H1 (cell line): ENCODE measurements around the gene CEP135. TPM values are rescaled to one million over a fixed set of nuclear protein-coding genes. Genes with fewer than 3 reads are reported as not detected.

Source experiments
- CTCF ChIA-PET: fragments of 300-600 bp; sonication (Branson Sonifier 250); formaldehyde crosslinking; loops from one replicate; lab custom pipeline; 2021; ENCODE audit not compliant: partially characterized antibody; lab: Charles Lee
- POLR2A ChIA-PET: fragments of 300-600 bp; sonication (Branson Sonifier 250); formaldehyde crosslinking; loops from one replicate; lab custom pipeline; 2021; ENCODE audit warnings: inconsistent platforms; ENCODE audit not compliant: partially characterized antibody; lab: Charles Lee
- DNase-seq, 2 experiments: peaks; one replicate each; pipeline versions ENCODE4 v3.0.0 to v3.0.0-alpha.2; 2010 to 2022; ENCODE audit warnings: low spot score in 2 of 2, low read depth in 1 of 2, mixed read lengths in 1 of 2
- FAIRE-seq: peaks from 2 replicates; lab custom pipeline; 2011; peaks lifted over from hg19 to GRCh38; lab: Jason Lieb, UNC
- H2AFZ ChIP-seq: 2 replicates; pipeline ENCODE4 v1.8.1; 2012; ENCODE audit warnings: low read length, inconsistent platforms
- H2AK5ac ChIP-seq: 2 replicates; pipeline ENCODE4 v1.6.1; 2013; ENCODE audit warnings: low read depth, low read length
- H2BK120ac ChIP-seq: replicated peaks from 2 replicates; pipeline ENCODE3; 2013; ENCODE audit warnings: low read depth, low read length, inconsistent platforms
- H2BK12ac ChIP-seq: 2 replicates; pipeline ENCODE4 v1.6.1; 2013; ENCODE audit warnings: low read depth, low read length
- H2BK15ac ChIP-seq: 2 replicates; pipeline ENCODE4 v1.6.1; 2013; ENCODE audit warnings: low read length
- H2BK20ac ChIP-seq: 2 replicates; pipeline ENCODE4 v1.6.1; 2013; ENCODE audit warnings: low read length
- H2BK5ac ChIP-seq: 2 replicates; pipeline ENCODE4 v1.6.1; 2013; ENCODE audit warnings: low read depth, low read length
- H3K14ac ChIP-seq: 2 replicates; pipeline ENCODE4 v1.6.1; 2013; ENCODE audit warnings: inconsistent platforms; ENCODE audit not compliant: insufficient read length
- H3K18ac ChIP-seq: 2 replicates; pipeline ENCODE4 v1.6.1; 2013; ENCODE audit warnings: low read length; ENCODE audit errors: extremely low read depth
- H3K23ac ChIP-seq: 2 replicates; pipeline ENCODE4 v1.6.1; 2013; ENCODE audit warnings: inconsistent platforms; ENCODE audit not compliant: insufficient read length
- H3K23me2 ChIP-seq: 2 replicates; pipeline ENCODE4 v1.6.1; 2013; ENCODE audit warnings: low read depth, low read length
- H3K27ac ChIP-seq: 2 replicates; pipeline ENCODE4 v1.6.1; 2011; ENCODE audit warnings: low read depth, low read length, inconsistent platforms
- H3K27me3 ChIP-seq, 4 experiments: replicated peaks in 1 of 4; 1 replicate in 1 of 4; 2 replicates in 3 of 4; pipeline versions ENCODE4 v1.6.1 to v1.8.1; 2011 to 2013; ENCODE audit warnings: low read length in 3 of 4, mild to moderate bottlenecking in 3 of 4, inconsistent platforms in 2 of 4, mixed read lengths in 2 of 4, moderate library complexity in 1 of 4; ENCODE audit not compliant: control insufficient read depth in 3 of 4, insufficient read depth in 3 of 4; ENCODE audit errors: extremely low read depth in 1 of 4
- H3K36me3 ChIP-seq, 4 experiments: 2 replicates each; pipeline versions ENCODE4 v1.6.1 to v1.8.1; 2011 to 2013; ENCODE audit warnings: mild to moderate bottlenecking in 4 of 4, low read length in 3 of 4, moderate library complexity in 2 of 4, control low read depth in 1 of 4, inconsistent platforms in 1 of 4; ENCODE audit not compliant: insufficient read depth in 4 of 4, control insufficient read depth in 2 of 4
- H3K4ac ChIP-seq: replicated peaks from 2 replicates; pipeline ENCODE3; 2013; ENCODE audit warnings: low read length, low read depth, mixed read lengths, inconsistent platforms; ENCODE audit not compliant: insufficient read length
- H3K4me1 ChIP-seq, 4 experiments: replicated peaks in 1 of 4; 1 replicate in 1 of 4; 2 replicates in 3 of 4; pipeline versions ENCODE4 v1.6.1 to v1.8.1; 2011 to 2013; ENCODE audit warnings: low read length in 3 of 4, inconsistent platforms in 2 of 4, mixed read lengths in 1 of 4; ENCODE audit not compliant: insufficient read depth in 4 of 4, control insufficient read depth in 3 of 4
- H3K4me2 ChIP-seq, 2 experiments: 2 replicates each; pipeline versions ENCODE4 v1.6.1 to v1.8.1; 2011 to 2013; ENCODE audit warnings: low read depth in 2 of 2, low read length in 2 of 2, control low read depth in 1 of 2, inconsistent platforms in 1 of 2, mild to moderate bottlenecking in 1 of 2; ENCODE audit not compliant: insufficient read depth in 1 of 2
- H3K4me3 ChIP-seq, 4 experiments: fragments of 200-600, 300-600 bp in 1 of 4; sonication (generic), shearing (Covaris generic), sonication (Bioruptor Twin) in 1 of 4; 2 replicates each; pipeline versions ENCODE4 v1.5.1 to v1.8.1; 2011 to 2016; ENCODE audit warnings: low read length in 4 of 4, low read depth in 3 of 4, control low read depth in 2 of 4, inconsistent platforms in 2 of 4, mild to moderate bottlenecking in 2 of 4, mixed read lengths in 1 of 4, moderate library complexity in 1 of 4; ENCODE audit not compliant: insufficient read depth in 2 of 4; ENCODE audit errors: extremely low read depth in 1 of 4
- H3K56ac ChIP-seq: replicated peaks from 2 replicates; pipeline ENCODE3; 2013; ENCODE audit warnings: low read depth, mild to moderate bottlenecking, mixed read lengths, low read length, inconsistent platforms; ENCODE audit not compliant: insufficient read length
- H3K79me1 ChIP-seq: 2 replicates; pipeline ENCODE4 v1.6.1; 2013; ENCODE audit warnings: low read depth, low read length, control low read depth
- H3K79me2 ChIP-seq, 2 experiments: 2 replicates each; pipeline versions ENCODE4 v1.6.1 to v1.8.1; 2012 to 2013; ENCODE audit warnings: low read length in 2 of 2, mild to moderate bottlenecking in 2 of 2, inconsistent platforms in 1 of 2; ENCODE audit not compliant: insufficient read depth in 2 of 2, control insufficient read depth in 1 of 2
- H3K9ac ChIP-seq, 4 experiments: replicated peaks in 1 of 4; 1 replicate in 1 of 4; 2 replicates in 3 of 4; pipeline versions ENCODE4 v1.6.1 to v1.8.1; 2011 to 2013; ENCODE audit warnings: low read depth in 3 of 4, low read length in 3 of 4, control low read depth in 2 of 4, mild to moderate bottlenecking in 2 of 4, moderate library complexity in 2 of 4, inconsistent platforms in 1 of 4; ENCODE audit errors: extremely low read depth in 1 of 4
- H3K9me3 ChIP-seq, 2 experiments: 2 replicates each; pipeline versions ENCODE4 v1.6.1 to v1.8.1; 2012 to 2013; ENCODE audit warnings: mild to moderate bottlenecking in 2 of 2, moderate library complexity in 2 of 2, control low read depth in 1 of 2, inconsistent platforms in 1 of 2, low read depth in 1 of 2, low read length in 1 of 2, mixed read lengths in 1 of 2; ENCODE audit not compliant: insufficient read depth in 2 of 2
- H4K20me1 ChIP-seq, 2 experiments: replicated peaks in 1 of 2; 2 replicates each; pipeline versions ENCODE3 to v1.8.1; 2011 to 2013; ENCODE audit warnings: inconsistent platforms in 2 of 2, low read length in 2 of 2, mild to moderate bottlenecking in 1 of 2; ENCODE audit not compliant: insufficient read depth in 2 of 2, control insufficient read depth in 1 of 2
- H4K5ac ChIP-seq: 2 replicates; pipeline ENCODE4 v1.6.1; 2013; ENCODE audit warnings: low read length, low read depth, mixed read lengths, inconsistent platforms; ENCODE audit not compliant: insufficient read length
- H4K8ac ChIP-seq: 2 replicates; pipeline ENCODE4 v1.8.0; 2013; ENCODE audit warnings: mild to moderate bottlenecking, moderate library complexity, low read length, inconsistent platforms; ENCODE audit not compliant: insufficient read depth; ENCODE audit errors: extremely low read depth
- H4K91ac ChIP-seq: replicated peaks from 2 replicates; pipeline ENCODE3; 2013; ENCODE audit warnings: low read length, mixed read lengths, inconsistent platforms; ENCODE audit not compliant: insufficient read length
- ATF2 ChIP-seq: IDR thresholded peaks from 2 replicates; pipeline ENCODE4 v1.6.1; 2012; ENCODE audit warnings: low read length, inconsistent platforms
- EGR1 ChIP-seq: IDR thresholded peaks from 2 replicates; pipeline ENCODE4 v1.6.1; 2011; ENCODE audit warnings: low read depth, low read length, borderline replicate concordance
- FOSL1 ChIP-seq: IDR thresholded peaks from 2 replicates; pipeline ENCODE4 v1.6.1; 2011; ENCODE audit warnings: mild to moderate bottlenecking, low read depth, low read length, moderate library complexity; ENCODE audit not compliant: insufficient read depth
- HDAC6 ChIP-seq: IDR thresholded peaks from one replicate; pipeline ENCODE4 v1.7.1; 2012; ENCODE audit warnings: low read depth, mild to moderate bottlenecking, inconsistent platforms, low read length, moderate library complexity
- KDM5A ChIP-seq: fragments of 200-600 bp; IDR thresholded peaks from 2 replicates; pipeline ENCODE4 v1.7.1; 2012; ENCODE audit warnings: mild to moderate bottlenecking, low read length, inconsistent platforms, mixed read lengths
- RAD21 ChIP-seq, 2 experiments: IDR thresholded peaks in 1 of 2; conservative IDR thresholded peaks in 1 of 2; 2 replicates each; pipeline ENCODE4 v1.6.1; 2011; ENCODE audit warnings: low read depth in 2 of 2, low read length in 2 of 2, improper control_type of control experiment in 1 of 2, inconsistent platforms in 1 of 2, mild to moderate bottlenecking in 1 of 2, moderate library complexity in 1 of 2
- RBBP5 ChIP-seq: IDR thresholded peaks from 2 replicates; pipeline ENCODE4 v1.7.1; 2012; ENCODE audit warnings: low read depth, mild to moderate bottlenecking, inconsistent platforms, low read length, moderate library complexity, borderline replicate concordance
- RXRA ChIP-seq: IDR thresholded peaks from 2 replicates; pipeline ENCODE4 v1.6.1; 2011; ENCODE audit warnings: low read depth, mild to moderate bottlenecking, low read length, moderate library complexity; ENCODE audit not compliant: insufficient read depth
- SP1 ChIP-seq: IDR thresholded peaks from 2 replicates; pipeline ENCODE4 v1.6.1; 2011; ENCODE audit warnings: low read depth, low read length
- SRF ChIP-seq: IDR thresholded peaks from 2 replicates; pipeline ENCODE4 v1.6.1; 2011; ENCODE audit warnings: mild to moderate bottlenecking, low read depth, low read length, moderate library complexity
- TCF12 ChIP-seq: IDR thresholded peaks from 2 replicates; pipeline ENCODE4 v1.6.1; 2011; ENCODE audit warnings: low read depth, mild to moderate bottlenecking, low read length
- WGBS, 2 experiments: shearing (Covaris generic) in 1 of 2; methylation state at CpG; one replicate each; pipeline versions ENCODE4 v1.1.6 to v1.1.7; 2013 to 2015; ENCODE audit warnings: low lambda C conversion rate in 2 of 2, mixed read lengths in 2 of 2, inconsistent platforms in 1 of 2, low coverage in 1 of 2, missing lambda C conversion rate in 1 of 2; ENCODE audit not compliant: insufficient replicate concordance in 2 of 2, insufficient coverage in 1 of 2, insufficient read length in 1 of 2; ENCODE audit errors: extremely low coverage in 1 of 2, missing lambda C conversion rate in 1 of 2; 5-methylcytosine and 5-hydroxymethylcytosine counted together
- polyA plus RNA-seq, 7 experiments: library from polyadenylated mRNA; depleted of rRNA in 3 of 7; stranded (reverse) in 5 of 7; unstranded in 2 of 7; fragments of >200 nt in 5 of 7; fragments of 200-250 nt in 2 of 7; gene quantifications; 1 replicate in 5 of 7; 2 replicates in 1 of 7; 4 replicates in 1 of 7; pipeline versions ENCODE4 v1.2.1 to v1.2.3, GENCODE V29; 2011 to 2013; ENCODE audit warnings: missing spikeins in 2 of 7, mixed read lengths in 2 of 7
- total RNA-seq: library from RNA; stranded (reverse); fragmentation: NEBNext Ultra II Directional; extraction: Animal tissue kit (Norgen Biotek cat#: 25700); gene quantifications from 2 replicates; pipeline ENCODE4 v1.2.1, GENCODE V29; 2021
- TF ChIP-seq, protein P1 (sequence below): IDR thresholded peaks from 2 replicates; pipeline ENCODE4 v1.6.1; 2012; ENCODE audit warnings: inconsistent platforms

The CEP135 gene
- total and polyA plus RNA-seq, 2 of the 8 experiments (the other 6 are each of a cell fraction or from before 2014, with no cell fraction given) = 2.7 to 14.5 TPM

GRCh38 chr4:56067826-56068225 lies 119.1 kb downstream of the CEP135 start:
- Histone ChIP-seq H3K4me1 (no peaks in the 10 kb centered on the region), H2BK120ac (no peak overlapping the region), H3K4me2 (no peak overlapping the region), H4K8ac (no peak overlapping the region), H4K91ac (no peak overlapping the region), H3K14ac (no peak overlapping the region), H4K20me1 (peaks cover 0 to 8% of the 10 kb centered on the region in 2 experiments), H2AK5ac (peak overlapping the region; percentile 39; the same call in 1 of the 2 replicates), H2BK12ac (no peak overlapping the region), H3K27ac (no peak overlapping the region), H3K79me1 (no peaks in the 10 kb centered on the region; the same call in 1 of the 2 replicates), H3K23me2 (no peaks in the 10 kb centered on the region; the same call in 1 of the 2 replicates), H3K23ac (peak overlapping the region; percentile 60), H3K79me2 (peaks cover 5 to 46% of the 10 kb centered on the region in 2 experiments; a peak in 2 of 4 replicates), H3K36me3 (no peaks in the 10 kb centered on the region), H3K4me3 (no peak overlapping the region), H3K4ac (no peak overlapping the region), H2BK20ac (no peak overlapping the region), H3K9ac (no peak overlapping the region), H3K56ac (no peak overlapping the region), H3K9me3 (0 out of 4 replicates have a peak, but pooled peaks cover 0 to 4% of the 10 kb centered on the region in 2 experiments), H2BK5ac (no peak overlapping the region; the same call in 1 of the 2 replicates), H3K27me3 (no peaks in the 10 kb centered on the region), H4K5ac (no peak overlapping the region), H2BK15ac (no peak overlapping the region), H3K18ac (no peak overlapping the region), H2AFZ (no peak overlapping the region)
- whole genome bisulfite sequencing, 2 experiments = 95% methylated on average over 6 of the region's 6 CpGs; no CpG with 5 or more reads in 1 of the 2 experiments
- POLR2A ChIA-PET = no interaction called here
- CTCF ChIA-PET = no interaction called here
- DNase-seq = no peak
- no peak for FAIRE-seq
- TF ChIP-seq EGR1 (no peak), RAD21 (IDR thresholded peaks at IDR 0.05 in 1 of 2, conservative IDR thresholded peaks at IDR 0.05 in 1 of 2; ENCODE audit: low read depth in 2 of 2, low read length in 2 of 2) (no peak), HDAC6 (no peak), RXRA (no peak), SP1 (no peak), KDM5A (no peak), SRF (no peak), FOSL1 (no peak), ATF2 (no peak), RBBP5 (no peak), TCF12 (no peak)
- TF ChIP-seq, protein P1, sequence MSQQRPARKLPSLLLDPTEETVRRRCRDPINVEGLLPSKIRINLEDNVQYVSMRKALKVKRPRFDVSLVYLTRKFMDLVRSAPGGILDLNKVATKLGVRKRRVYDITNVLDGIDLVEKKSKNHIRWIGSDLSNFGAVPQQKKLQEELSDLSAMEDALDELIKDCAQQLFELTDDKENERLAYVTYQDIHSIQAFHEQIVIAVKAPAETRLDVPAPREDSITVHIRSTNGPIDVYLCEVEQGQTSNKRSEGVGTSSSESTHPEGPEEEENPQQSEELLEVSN = no peak
